GM04504 (cell line): Measurements from ENCODE around the gene SLC16A5.
"Not testable (repeated sequence)": the region's sequence is repeated elsewhere in the genome, so short reads cannot be mapped to it uniquely, and the experiment has no call there.

ENCODE experiments used
- DNase-seq: peaks from one replicate; pipeline ENCODE4 v3.0.0-alpha.2; 2012; ENCODE audit warnings: low read depth

The SLC16A5 gene

GRCh38 chr17:75133001-75133400, 45.2 kb downstream of the SLC16A5 start:
- DNase-seq: no peak

- not testable (repeated sequence) for DNase-seq
These were observed 46.0 kb downstream of the SLC16A5 start for GRCh38 chr17:75133607-75134347.

GRCh38 chr17:75135452-75135851, 47.7 kb downstream of the SLC16A5 start:
- no peak for DNase-seq

GRCh38 chr17:75135946-75136345, 48.2 kb downstream of the SLC16A5 start:
- DNase-seq: no peak

DNA sequence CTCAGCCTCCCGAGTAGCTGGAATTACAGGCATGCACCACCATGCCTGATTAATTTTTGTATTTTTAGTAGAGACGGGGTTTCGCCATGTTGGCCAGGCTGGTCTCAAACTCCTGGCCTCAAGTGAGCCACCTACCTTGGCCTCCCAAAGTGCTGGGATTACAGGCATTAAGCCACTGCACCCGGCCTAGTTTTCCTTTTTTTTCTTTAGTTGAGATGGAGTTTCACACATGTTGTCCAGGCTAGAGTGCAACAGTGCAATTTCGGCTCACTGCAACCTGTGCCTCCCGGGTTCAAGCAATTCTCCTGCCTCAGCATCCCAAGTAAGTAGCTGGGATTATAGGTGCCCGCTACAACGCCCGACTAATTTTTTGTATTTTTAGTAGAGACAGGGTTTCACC, 50.0 kb downstream of the SLC16A5 start:
- not testable (repeated sequence) for DNase-seq

GRCh38 chr17:75138519-75138918, 50.8 kb downstream of the SLC16A5 start:
- DNase-seq: no peak

DNA sequence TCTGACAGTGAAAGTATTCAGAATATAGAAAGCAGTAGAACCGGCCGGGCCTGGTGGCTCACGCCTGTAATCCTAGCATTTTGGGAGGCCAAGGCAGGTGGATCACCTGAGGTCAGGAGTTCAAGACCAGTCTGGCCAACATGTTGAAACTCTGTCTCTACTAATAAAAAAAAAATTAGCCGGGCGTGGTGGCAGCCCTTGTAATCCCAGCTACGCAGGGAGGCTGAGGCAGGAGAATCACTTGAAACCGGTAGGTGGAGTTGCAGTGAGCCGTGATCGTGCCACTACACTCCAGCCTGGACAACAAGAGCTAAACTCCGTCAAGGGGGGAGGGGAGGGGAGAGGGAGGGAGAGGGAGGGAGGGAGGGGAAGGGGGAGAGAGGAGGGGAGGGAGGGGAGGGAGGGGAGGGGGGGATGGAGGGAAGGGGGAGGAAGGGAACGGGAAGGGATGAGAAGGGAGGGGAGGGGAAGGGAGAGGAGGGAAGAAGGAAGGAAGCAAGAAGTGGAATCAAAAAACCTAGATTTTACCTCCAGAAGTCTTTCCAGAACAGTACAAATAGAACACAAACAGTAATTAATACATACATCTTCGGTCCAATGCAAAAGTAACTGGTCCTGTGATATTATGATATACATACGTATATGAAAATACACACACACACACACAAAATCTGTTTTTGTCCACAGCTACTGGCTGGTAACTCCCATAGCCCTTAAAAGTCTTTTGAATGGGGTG, 54.6 kb downstream of the SLC16A5 start:
- DNase-seq: no peak

DNA sequence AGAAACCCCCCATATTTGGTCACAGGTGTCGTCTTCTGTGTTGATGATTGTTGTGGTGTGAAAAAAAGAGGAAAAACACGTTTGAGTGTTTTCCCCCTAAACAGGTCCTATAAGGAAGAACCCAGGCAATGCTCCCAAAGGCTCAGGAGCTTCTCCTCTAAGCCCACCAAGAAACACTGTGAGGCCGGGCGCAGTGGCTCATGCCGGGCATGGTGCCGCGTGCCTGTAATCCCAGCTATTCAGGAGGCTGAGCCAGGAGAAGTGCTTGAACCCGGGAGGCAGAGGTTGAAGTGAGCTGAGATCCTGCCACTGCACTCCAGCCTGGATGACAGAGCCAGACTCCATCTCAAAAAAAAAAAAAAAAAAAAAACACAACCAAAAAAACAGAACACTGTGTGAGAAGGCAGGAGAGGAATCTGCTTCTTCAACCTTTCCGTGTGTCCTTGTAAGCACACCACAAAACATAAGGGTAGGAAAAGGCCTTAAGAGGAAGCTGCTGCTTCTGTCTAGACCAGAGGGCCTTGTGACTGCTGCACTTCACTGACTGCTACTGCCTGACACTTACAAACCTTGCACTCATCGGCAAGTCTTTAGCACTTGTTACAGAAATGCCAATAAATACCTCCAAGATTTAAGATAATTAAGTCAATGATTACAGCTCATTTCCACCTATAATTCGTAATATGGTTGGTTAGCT, 57.2 kb downstream of the SLC16A5 start:
- DNase-seq: no peak

DNA sequence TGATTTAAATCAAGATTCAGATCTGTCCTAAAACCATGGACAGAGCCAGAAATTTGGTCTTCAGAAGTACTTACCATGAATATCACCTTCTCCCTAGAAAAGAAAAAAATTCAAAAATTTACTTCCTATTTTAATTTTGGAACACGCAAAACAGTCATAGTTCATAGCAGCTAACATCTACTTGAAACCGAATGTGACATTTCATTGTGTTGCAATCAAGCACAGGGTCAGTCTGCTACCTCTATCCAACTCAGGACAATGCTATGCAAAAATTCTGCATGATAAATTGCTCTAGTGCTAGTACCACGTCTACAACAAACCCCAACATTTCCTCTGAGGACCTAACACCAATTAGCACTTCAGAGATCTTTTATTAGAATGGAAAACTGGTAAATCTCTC, 58.8 kb downstream of the SLC16A5 start:
- no peak for DNase-seq

DNA sequence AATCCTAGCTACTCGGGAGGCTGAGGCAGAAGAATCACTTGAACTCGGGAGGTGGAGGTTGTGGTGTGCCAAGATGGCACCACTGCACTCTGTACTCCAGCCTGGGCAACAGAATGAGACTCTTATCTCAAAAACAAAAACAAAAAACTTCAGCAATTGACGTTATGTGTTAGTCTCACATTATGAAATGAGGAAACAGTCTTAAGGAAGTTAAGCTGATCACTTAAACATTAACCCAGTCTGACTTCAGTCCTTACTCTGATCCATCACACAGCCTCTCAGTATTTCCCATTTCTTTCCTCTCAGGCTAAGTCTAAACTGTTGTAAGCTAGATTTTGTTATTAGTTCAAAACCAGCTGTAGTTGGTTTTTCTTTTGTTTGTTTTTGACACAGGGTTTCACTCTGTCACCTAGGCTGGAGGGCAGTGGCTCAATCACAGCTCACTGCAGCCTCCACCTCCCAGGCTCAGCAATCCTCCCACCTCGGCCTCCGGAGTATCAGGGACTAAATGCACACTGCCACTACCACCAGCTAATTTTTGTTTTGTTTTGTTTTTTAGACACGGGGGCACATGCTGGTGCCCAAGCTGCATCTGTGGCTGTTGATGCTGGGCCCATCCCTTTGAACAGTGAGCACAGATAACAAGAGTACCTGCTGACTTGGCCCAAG, 60.3 kb downstream of the SLC16A5 start:
- no peak for DNase-seq

- no peak for DNase-seq
These were observed 64.2 kb downstream of the SLC16A5 start for GRCh38 chr17:75151930-75152329.

DNA sequence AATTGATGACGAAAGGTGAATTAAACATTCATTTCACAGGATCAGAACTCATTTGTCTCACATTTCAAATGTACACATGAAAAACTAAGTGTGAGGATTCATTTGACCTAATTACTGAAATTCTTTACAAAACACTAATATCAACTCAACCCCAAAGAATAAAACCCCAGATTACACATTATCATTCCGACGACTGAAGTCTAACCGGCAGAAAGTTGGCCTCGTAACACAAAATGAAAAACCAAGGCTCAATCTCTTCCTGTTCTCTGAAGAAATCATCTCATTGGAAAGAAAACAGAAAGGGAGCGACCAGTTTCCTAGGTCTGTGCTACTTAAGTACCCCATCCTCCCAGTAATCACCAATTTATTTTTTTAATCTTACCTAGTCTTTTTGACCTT, 64.8 kb downstream of the SLC16A5 start:
- DNase-seq: no peak

- no peak for DNase-seq
These were observed 65.4 kb downstream of the SLC16A5 start for GRCh38 chr17:75152922-75153779.

GRCh38 chr17:75153780-75154194, 66.0 kb downstream of the SLC16A5 start:
- DNase-seq: no peak

DNA sequence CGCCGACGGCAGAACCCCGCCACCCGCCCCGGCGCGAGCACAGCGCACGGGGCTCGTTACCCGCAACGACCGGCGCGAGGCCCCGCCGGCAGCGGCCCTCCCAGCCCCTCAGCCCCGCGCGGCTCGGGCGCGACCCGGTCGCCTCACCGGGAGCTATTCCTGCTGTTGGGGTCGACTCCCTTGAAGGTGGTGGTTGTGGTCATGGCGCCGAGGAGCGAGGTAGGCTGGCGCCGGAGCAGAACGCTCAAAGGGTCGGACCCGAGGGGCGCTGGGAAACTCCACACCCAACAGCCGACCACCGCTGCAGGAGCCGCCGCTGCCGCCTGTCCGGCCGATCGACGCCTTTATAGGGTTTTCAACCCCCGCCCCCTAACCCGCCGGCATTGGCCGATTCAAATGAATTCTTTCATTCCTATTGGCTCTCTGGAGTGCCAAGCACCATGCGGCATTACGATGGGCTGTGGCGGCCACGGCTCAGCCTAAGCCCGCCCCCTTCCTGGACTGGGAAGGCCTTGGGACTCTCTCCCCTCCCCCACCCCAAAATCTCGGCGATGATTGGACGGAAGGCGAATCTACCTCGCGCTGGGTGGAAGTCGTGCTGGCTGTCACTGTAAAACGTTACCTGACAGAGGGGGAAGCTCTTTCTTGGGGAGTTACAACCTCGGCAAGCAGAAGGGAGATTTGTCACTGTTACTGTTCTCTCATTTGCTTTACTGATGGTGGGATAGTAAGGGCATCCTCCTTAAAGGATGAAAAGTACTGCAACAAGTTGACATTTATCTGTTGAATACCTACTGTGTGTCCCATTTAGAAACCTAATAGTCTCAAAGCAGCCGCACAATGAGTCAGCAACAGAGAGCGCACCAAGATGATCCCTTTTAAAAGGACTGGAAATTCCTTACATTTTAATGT, 66.7 kb downstream of the SLC16A5 start, which contains the start of gene JPT1:
TSS of gene JPT1 (minus strand) at position 318 of the 912 bp plus-strand sequence. CDS start at position 203, 115 bp downstream.
- DNase-seq: peak; percentile 97

- no peak for DNase-seq
These were observed 67.4 kb downstream of the SLC16A5 start for GRCh38 chr17:75155191-75155601.
